ENCODE data around the gene PHYHIPL.

Gene PHYHIPL

DNA sequence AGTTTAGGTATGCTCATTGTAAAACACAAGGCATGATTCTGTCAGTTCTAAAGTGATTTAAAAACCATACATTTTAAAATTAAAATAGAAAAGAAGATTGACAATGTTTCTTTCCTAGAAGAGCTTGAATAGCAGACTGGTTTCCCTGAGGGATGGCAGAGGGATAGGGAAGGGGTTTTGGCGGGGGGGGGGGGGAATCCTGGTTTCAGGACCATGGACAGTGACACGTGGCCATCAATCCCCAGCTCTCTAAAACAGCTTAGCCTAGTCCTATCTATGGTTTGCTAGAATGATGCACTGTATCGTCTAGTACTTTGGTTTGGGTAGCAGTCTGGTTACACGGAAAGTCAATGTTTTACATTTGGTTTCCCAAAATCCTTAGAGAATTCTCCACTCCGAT lies 88.7 kb downstream of the PHYHIPL start:
- no peak for DNase-seq

DNA sequence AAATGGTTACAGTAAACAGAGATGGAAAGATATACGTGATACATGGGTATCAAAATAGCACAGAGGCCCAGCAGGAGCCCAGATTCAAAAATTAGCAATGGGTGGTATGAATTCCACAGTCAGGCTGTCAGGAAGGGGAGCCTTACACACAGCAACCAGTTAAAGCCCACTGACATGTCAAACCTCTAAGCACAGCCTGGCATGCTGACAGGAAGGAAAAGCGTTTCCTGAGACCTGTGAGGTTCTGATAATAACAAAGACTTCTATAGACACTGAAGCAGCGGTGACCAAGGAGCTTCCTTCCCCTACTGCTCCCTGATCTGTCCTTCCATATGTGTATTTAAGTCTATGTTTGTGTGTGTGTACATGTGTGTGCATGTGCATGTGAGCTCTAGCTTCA lies 89.9 kb downstream of the PHYHIPL start:
- no peak for DNase-seq

DNA sequence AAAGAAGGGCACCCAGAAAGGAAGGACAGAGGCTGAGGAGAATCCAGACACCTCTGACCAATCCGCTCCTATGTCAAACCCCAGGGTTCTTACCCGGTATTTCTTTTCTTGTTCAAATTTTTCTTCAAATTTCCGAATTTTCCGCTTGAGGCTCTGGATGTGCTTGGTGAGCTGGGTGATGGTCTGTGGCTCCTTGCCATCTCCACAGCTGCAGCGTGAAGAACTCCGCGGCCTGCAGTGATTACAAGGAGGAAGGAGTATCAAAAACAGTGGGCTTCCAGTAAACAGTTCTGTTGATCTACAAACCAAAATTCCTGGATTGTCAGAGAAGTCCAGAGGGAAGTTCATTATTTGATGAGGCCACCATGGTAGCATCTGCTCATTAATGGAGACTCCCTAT lies 92.0 kb downstream of the PHYHIPL start:
- no peak for DNase-seq

DNA sequence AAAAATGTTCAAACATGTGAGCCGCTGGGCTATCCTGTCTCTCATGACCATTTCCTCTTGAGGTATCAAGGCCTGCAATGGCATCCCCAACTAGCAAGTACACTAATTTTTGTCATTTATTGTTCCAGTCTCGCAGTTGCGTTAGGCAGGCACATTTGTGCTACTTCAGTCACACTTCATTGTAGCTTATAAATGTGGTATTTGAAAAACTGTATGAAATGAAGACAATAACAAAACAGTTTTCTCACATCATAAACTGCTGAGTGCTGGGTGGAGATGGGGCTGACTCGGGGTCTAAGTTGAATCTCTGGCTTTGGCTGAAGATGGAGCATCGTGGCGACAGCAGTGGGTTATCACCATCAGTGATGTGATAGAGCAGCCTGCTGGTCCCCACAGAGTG lies 93.2 kb downstream of the PHYHIPL start:
- no peak for DNase-seq

DNA sequence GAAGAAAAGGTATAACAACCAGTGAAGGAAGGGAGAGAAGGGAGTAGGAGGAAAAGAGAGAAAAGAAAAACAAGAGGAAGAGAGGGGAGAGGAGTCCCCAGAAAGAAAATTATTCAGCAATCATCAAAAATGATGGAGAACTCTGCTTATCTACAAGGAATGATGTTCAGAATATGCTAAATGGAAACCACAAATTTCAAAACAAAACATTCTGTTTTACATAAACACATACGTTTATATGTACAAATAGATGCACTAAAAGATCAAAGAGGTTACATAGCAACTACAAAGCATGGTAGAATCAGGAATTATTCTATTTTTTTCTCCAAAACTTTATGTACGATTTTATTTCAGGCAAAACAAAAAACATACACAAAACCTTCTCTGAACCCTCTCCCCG lies 94.0 kb downstream of the PHYHIPL start:
- no peak for DNase-seq

DNA sequence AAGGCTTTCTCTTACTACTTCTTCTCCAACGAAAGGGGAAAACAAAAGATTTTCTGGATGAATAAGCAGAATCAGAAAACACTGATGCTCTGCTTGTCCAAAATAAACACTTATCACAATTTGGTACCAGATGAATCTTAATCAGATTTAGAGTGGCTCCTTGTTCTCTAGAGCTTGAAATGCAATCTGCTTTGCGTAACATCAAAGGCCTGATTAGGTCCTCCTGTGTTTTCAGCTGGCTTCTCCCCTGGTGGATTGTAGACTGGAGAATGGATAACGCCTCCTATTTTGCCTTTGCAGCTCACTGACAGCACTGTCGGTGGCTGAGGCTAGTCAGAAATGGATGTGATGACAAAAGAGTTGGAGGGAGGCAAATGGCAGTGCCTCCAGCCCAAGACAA lies 94.7 kb downstream of the PHYHIPL start:
- no peak for DNase-seq

DNA sequence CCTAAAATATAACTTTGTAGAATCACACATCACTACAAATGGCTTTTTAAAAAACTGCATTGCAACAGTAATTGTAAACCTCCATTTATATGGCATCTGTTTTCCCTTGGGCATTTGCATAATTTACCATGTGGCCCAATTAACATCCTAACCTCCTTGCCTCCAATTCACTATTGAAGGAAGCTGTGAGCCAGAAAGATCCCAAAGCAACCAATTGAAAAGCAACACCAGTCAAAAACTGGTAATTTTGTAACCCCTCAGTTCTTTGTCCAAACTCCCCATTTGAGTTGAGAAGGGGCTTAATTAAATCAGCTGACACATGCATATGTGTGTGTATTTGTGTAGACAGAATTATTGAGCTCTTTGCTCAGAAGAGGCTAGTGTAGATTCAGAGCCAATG lies 95.6 kb downstream of the PHYHIPL start:
- DNase-seq, result no peak

DNA sequence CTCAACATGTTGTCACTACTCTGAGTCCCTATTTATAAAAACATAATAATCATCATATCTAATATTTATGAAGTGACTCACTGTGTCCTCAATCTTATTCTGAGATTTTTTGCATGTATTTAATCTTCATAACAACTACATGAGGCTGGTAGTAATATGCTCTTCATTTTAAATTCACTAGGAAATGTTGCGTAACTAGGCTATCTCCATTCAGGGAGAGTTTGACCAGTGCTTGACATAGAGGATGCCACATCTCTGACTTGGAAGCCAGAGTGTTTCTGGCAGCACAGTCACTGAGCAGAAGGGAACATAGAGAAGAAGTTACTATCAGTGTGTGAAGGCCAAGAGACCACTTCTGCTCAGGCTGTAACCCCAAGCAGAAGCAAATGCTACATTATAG lies 97.0 kb downstream of the PHYHIPL start:
- DNase-seq, result no peak

DNA sequence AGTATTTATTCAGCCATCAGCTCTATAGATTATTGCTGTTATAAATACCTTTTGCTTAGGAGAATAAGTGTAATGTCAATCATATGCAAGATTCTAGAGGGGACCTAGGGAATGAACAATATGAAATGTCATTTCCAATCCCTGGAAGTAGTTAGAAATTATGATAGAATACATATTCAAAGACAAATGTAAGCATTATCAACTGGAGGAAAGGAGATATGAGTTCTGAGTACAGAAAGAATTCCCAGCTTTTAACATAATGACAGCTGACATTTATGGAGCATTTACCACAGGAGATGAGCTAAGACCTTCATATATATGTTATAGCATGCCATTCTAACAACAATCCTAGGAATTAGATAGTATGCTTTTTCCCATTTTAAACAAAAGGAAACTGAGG lies 99.7 kb downstream of the PHYHIPL start:
- no peak for DNase-seq

DNA sequence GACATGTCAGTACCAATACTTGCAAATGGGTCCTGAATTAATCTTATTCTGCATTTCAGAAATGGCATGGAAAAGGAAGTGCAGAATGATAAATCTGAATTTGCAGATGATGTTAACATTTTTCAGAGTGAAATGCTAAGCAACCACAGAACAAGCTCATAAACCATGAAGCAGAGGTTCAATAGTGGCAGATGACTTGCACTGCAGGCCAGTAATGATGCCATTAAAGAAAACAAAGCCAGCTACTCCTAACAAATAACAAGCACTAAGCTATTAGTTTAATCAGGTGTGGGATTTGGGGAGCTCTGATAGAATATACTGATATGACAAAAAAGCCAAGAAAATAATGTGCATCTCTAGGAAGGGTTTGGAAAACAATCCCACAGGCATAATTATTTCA lies 100.5 kb downstream of the PHYHIPL start:
- no peak for DNase-seq

DNA sequence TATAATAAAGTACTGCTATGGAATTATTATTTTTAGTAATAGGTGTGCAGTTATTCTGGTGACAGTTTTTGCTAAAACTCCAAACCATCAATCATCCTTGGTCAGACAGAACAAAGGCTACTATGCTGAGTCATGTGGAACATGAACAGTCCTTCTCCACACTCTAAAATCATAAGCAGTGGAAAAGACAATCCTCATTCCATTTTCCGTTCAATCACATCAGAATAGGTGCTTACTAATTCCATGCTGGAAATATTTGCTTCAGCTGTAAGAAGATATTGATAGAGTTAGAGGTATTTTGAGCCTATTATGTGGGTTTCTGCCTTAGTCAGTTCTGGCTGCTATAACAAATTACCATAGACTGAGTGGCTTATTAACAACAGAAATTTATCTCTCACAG lies 103.0 kb downstream of the PHYHIPL start:
- DNase-seq, result no peak

DNA sequence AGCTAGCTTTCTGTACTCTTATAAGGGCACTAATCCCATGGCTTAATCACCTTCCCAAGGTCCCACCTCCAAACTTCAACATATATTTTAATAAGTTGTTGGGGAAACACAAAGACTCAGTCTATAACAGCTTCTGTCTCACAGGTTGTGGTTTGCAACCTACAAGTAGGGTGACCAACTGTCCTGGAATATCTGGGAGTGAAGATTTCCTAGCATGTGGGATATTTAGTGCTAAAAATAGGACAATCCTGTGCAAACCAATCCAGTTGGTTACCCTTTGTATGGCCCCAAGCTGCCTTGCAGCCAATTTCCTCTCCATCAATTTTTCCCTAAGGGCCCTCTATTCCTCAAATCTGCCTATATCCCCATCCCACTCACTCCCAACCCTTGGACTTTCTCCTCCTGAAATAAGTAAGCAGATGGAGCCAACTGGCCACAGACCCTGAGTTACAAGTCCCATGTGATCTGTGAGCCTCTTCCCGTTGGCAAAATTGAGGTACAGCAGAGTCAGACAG lies 103.6 kb downstream of the PHYHIPL start:
- DNase-seq, result no peak

DNA sequence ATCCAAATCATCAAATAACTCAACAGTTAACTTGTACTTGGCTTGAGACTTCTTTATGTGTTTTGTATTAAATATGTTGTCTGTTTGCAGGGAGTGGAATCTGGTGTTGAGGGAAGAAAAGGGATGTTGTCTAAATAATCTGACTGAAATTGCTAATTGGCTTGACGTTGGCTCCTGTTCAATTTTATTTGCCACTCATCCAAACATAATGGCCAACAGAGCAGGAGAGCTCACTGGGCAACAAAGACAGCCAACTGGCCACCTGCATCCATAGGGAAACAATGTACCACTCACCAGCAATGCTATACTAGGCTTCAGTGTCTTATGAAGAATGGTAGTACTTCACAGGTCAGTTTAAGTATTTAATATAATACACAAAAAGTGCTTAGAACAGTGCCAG lies 105.4 kb downstream of the PHYHIPL start:
- DNase-seq, result no peak

DNA sequence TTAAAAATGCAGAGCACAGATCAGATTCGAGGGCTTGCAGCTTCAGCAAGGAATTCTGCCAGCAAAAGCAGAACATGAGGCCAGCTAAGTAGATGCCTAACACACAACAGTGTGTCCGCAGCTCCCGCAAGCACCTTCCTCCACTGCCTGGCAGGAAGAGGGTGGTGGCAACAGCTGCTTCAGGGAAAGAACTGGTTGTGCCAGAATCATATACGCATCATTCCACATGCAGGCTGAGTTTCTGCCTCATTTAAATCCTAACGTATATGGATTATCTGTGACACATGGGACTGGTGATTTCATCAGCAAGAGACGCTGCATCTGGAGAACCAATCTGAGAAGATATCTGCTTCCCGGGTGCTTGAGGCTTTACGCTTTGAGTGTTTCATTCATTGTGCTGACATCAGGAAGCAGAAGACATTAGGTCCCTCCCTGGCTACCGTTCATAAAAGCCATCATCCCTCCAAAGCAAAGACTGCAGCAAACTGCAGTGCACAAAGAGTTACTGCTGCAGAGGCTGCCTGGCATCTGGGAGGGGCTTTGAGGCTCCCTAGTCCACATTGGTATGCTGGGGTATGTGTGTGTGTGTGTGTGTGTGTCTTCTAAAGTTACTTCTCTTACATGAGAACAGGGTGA lies 107.1 kb downstream of the PHYHIPL start:
- no peak for DNase-seq

DNA sequence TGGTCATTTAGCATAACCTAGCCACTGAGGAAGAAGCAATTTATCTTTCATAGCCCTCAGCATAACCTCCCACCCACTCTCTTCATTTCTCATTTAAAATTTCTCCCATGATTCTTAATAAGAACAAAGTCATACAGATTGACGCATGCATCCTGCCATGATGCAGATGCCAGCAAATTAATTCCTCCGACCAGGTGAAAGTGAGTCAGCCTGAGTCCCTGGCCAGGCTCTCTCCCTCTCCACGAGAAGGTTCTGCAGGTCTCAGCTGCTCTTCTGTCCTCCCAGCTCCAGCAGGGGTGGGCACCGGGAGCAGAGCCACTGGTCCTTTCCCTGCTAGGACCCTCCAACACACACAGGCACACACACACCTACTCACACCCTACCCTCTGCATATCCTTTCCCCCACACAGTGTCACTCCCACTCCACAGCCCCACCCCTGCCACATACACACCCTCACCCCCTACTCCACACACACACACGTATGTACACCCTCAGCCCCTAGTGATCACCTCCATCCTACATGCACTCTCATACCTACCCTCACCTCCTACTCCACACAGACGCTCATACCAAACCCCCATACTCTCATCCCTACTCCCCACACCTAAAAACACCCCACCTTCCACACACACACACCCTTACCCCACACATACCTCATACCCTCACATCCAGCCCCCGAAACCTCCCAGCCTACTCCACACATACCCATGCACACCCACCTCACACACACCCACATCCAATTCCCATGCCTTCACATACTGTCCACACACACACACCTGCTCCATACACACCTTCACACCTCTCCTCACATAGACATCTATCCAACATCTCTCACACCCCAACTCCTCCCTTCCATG lies 107.9 kb downstream of the PHYHIPL start:
- no peak for DNase-seq

DNA sequence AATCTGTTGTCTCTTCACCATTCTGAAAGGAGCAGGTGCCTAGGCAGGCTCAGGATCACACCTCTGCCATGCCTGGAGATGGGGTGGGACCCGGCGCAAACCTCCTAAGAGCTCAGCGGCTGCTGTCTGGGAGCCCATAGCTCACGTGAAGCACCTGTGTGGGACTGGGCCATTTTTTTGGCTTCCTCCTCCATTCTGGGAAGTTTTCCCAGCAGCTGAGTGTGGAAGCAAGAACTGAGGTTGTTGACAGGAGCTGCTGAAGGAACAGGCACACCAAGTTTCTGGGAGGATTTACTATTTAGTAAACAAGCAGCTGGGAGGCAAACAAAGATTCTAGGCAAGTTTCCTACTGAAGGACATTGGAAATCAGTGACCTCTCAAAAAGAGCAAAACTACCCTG lies 108.6 kb downstream of the PHYHIPL start:
- DNase-seq, result no peak

DNA sequence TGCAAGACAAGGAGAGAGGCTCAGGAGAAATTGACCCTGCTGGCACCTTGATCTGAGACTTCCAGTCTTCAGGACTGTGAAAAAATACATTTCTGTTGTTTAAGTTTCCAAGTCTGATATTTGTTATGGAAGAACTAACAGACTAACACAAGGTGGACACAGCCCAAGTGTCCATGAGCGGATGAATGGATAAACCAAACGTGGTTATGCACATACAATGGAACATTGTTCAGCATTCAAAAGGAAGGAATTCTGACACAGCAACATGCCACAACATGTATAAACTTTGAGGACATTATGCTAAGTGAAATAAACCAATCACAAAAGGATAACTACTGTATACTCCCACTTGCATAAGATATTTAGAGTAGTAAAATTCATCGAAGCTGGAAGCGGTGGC lies 109.4 kb downstream of the PHYHIPL start:
- no peak for DNase-seq

DNA sequence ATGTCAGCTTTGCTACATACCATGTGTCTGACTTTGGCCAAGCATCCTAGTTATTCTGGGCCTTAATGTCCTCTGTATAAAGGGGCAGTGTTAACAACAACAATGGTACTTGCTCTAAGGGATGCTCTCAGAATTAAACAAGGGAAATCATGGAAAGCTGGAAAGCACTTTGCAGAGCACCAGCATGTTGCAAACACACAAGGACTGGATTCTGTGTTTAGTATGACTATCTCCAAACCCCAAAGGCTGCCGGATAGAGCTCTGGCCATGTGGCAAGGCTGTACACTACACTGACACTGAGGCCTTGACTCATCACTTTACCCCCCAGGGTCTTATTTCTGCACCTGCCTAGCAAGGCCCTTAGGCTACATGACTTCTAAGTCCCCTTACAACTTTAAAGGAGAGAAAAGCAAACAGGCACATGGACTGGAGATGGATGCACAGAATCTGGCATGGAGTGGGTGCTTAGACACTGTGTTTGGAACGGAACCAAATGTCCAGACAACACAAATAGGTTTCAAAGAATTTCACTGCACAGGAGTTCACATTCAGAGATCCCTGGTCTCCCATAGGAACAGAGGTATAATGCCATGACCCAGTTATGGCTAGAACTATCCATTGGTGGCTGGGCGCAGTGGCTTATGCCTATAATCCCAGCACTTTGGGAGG lies 111.3 kb downstream of the PHYHIPL start:
- DNase-seq, result no peak

DNA sequence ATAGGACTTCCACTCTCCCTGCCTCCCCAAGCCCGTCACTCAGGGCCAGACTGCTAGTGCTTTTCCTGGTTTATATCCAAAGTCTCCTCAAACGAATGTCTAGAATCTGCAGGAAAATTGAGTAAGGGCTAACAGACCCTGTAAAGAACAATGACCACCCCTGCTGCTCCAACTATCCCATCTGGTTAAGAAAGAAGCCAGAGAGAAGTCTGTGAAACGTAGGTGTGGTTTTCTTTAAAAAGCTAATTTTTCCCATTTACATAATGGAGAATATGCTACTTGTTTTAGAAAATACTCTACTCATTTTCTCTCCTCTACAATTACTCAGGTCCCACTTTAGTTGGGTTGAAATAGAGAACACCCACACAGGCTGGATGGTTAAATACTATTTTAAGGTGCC lies 113.4 kb downstream of the PHYHIPL start:
- DNase-seq, result no peak

DNA sequence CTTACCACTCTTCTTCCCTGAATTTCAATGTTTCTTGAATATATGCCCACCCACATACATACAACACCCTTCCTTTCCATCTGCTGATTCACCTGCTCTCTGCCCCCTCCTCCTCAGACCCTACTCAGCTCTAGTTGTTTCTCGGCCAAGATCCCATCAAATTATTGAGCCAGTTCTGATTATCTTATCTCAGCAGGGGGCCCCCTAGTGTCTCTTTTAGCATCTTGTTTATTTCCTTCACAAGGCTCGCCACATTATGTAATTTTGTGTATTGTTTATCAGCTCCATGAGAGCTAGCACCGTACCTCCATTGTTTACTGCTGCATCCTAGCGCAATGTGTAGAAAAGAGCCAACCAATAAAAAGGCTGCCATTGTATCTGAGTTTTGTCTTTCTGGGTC lies 114.0 kb downstream of the PHYHIPL start:
- no peak for DNase-seq
